Astrocyte of the hippocampus (primary cell): ENCODE results near the gene DUSP5.

Source experiments
- DNase-seq: peaks from one replicate; pipeline ENCODE4 v3.0.0; 2011; ENCODE audit warnings: low read depth, low spot score

Gene DUSP5

DNA sequence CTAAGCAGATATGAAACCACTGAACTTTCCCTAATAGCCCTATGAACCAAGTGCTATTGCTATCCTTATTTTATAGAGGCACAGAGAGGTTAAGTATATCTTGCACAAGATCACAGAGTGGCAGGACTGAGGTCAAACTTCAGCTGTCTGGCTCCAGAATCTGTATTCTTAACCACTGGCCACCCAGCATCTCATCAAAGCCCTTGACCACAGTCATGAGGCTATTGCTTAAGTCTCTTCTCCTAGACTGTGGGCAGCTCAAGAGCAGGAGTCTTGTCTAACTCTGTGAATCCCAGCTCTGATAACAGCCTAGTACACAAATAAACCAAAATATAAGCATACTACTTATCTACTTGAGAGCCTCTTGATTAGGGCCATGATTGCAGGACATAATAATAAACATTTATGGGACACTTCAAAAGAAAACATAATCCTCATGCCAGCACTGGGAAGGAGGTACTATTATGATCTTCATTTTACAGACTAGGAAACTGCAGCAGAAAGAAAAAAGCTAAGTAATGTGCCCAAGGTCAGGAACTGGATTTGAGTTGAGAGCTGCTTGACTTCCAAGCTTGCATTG, 47.3 kb downstream of the DUSP5 start:
- DNase-seq = peak; percentile 20

GRCh38 chr10:110546077-110546476, 48.4 kb downstream of the DUSP5 start:
- DNase-seq = peak; percentile 32

- no peak for DNase-seq
Measured at GRCh38 chr10:110546499-110547110, 48.9 kb downstream of the DUSP5 start.

- peak; percentile 69 for DNase-seq
Measured at GRCh38 chr10:110547139-110547761, 49.5 kb downstream of the DUSP5 start.

DNA sequence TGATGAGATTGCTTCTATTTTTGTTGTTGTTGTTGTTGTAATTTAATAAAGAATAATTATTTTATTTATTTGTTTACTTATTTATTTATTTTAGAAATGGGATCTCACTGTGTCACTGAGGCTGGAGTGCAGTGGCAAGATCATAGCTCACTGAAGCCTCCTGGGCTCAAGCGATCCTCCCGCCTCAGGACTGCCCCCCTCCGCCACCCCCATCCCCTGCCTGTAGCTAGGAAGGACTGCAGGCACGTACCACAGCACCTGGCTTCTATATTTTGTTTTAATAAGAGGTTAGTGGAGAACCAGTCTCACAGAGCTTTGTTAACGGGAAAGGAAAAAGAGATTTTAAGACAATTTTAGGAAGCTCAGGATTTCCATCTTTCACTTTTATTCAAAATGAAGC, 50.3 kb downstream of the DUSP5 start:
- DNase-seq = no peak

- DNase-seq = no peak
Measured at GRCh38 chr10:110549211-110549610, 51.5 kb downstream of the DUSP5 start.

DNA sequence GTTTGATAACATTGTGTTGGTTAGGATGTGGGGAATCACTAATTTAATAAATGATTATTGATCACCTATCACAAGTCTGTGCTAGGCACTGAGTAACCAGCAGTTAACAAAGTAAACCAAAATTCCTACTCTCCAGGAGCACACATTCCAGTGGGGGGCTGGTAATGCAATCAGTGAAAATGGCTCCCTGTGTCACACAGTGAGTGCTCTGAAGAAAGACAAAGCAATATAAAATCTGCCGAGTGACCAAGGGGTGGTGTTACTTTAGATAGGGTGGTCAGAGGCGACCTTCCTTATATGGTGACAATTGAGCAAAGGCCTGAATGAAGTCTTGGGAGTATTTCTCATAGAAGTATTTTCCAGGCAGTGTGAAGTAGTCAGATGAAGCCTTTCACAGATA, 56.2 kb downstream of the DUSP5 start:
- DNase-seq = peak; percentile 56

GRCh38 chr10:110556296-110556695, 58.6 kb downstream of the DUSP5 start:
- DNase-seq = no peak

GRCh38 chr10:110556969-110557601, 59.4 kb downstream of the DUSP5 start:
- DNase-seq = peak; percentile 46

DNA sequence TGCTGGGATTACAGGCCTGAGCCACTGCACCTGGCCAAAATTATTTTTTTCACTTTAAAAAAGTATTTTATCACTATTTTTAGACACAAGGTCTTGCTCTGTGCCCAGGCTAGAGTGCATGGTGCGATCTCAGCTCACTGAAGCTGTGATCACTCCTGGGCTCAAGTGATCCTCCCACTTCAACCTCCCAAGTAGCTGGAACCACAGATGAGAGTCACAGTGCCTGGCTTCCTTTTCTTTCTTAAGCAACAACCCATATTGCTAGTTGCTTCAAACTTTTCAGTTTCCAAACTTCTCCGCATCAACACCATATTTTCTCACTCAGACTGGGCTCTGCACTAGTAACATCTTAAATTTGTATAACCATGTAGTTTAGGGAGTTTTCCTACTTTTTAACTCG, 60.3 kb downstream of the DUSP5 start:
- DNase-seq = no peak

DNA sequence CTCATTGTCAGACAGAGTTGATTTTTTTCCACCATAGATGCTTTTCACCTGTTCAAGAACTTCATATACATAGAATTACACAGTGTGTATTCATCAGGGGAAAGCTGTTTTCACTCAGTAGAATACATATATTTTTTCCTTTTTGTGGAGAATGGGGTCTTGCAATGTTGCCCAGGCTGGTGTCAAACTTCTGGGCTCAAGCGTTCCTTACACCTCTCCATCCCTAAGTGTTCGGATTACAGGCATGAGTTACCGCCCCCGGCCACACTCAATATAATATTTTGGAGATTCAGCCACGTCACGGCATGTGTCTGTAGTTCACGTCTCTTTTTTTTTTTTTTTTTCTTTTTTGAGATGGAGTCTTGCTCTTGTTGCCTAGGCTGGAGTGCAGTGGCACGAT, 62.3 kb downstream of the DUSP5 start:
- no peak for DNase-seq
